NCI-H2227 (cell line): Measurements from ENCODE around the gene LLGL2.
"Not testable (repeated sequence)": the region's sequence is repeated elsewhere in the genome, so short reads cannot be mapped to it uniquely, and the experiment has no call there.

ENCODE experiments used
- DNase-seq: peaks from one replicate; lab custom pipeline; 2025; ENCODE audit not compliant: unreplicated experiment; lab: John Stamatoyannopoulos, UW

The LLGL2 gene, protein sequence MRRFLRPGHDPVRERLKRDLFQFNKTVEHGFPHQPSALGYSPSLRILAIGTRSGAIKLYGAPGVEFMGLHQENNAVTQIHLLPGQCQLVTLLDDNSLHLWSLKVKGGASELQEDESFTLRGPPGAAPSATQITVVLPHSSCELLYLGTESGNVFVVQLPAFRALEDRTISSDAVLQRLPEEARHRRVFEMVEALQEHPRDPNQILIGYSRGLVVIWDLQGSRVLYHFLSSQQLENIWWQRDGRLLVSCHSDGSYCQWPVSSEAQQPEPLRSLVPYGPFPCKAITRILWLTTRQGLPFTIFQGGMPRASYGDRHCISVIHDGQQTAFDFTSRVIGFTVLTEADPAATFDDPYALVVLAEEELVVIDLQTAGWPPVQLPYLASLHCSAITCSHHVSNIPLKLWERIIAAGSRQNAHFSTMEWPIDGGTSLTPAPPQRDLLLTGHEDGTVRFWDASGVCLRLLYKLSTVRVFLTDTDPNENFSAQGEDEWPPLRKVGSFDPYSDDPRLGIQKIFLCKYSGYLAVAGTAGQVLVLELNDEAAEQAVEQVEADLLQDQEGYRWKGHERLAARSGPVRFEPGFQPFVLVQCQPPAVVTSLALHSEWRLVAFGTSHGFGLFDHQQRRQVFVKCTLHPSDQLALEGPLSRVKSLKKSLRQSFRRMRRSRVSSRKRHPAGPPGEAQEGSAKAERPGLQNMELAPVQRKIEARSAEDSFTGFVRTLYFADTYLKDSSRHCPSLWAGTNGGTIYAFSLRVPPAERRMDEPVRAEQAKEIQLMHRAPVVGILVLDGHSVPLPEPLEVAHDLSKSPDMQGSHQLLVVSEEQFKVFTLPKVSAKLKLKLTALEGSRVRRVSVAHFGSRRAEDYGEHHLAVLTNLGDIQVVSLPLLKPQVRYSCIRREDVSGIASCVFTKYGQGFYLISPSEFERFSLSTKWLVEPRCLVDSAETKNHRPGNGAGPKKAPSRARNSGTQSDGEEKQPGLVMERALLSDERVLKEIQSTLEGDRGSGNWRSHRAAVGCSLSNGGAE

DNA sequence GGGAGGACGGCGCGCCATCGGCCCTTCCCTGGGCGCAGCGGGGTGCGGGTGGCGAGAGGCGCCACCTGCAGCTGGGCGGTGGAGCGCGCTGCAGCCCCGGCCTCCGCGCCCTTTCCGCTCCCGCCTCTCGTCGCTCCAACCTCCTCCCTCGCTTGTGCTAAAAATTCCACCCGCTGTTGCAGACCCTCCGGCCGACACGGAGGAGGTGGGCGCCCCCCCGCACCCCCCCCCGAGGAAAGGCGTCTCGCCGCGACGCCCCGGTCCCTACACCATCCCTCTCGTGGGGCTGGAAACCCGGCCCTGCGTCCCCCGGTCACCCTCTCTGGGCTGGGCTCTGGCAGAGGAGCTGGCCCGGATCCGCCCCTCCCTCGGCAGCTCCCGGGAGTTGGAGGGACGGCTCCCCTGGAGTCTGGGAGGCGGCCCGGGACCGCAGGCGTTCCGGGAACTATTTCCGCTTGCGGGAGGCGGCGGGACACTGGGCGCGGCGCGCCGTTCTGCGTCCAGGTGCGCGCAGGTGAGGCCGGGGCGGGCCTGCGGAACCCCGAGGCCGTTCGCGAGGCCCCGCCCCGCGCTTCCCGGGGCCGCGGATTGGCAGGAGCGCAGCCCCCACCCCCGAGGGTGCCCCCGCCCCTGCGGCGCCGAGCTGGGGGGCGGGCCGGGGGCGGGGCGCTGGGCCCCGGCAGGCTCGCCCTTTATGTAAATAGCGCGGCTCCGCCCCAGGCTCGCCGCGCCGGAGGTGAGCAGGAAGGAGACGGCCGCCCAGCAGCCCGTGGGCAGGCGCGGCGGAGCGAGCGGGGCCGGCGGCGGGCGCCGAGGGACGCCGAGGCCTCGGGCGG, at the start of gene LLGL2:
Gene LLGL2 (plus strand): TSS at position 728 of the 836 bp plus-strand sequence. CDS start 17,730 bp downstream, outside the sequence.
- DNase-seq, result peak; percentile 94

DNA sequence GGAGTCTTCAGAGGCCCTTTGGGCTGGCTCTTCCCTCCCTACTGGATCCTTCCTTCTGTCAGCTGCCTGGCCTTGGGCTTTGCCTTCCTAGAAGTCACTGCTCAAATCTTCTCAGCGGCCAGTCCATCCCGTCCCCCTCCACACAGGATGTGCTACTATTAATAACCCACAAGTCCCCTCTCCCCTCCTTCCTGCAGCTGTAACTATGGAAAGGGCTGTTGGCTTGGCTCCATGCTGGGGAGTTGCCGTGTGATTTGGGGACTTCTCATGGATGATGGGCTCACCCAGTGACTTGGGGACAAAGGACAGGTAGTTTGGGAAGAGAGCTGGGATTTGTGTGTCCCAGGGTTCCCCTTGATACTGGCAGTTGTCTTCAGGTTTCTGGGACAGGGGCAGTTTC, 49.6 kb upstream of the LLGL2 start:
- no peak for DNase-seq

DNA sequence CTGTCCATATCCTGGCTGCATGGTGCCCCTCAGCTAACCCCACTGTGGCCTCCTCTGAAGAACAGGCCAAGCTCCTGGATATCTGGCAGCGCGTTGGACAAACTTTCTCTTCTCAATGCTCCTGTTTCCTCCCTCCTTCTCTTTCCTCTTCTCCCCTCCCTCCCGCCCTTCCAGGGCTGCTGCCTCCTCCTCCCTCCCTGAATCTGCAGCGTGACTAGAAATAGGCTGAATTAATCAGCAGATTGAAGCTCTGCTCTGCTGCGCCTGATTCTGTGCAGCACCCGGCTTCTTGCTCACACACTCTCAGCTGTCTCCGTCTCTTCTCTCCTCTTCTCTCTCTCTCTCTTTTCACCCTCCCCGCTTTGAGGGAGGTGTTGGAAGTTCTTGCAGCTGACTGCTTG, 49.2 kb upstream of the LLGL2 start:
- DNase-seq, result peak; percentile 27

DNA sequence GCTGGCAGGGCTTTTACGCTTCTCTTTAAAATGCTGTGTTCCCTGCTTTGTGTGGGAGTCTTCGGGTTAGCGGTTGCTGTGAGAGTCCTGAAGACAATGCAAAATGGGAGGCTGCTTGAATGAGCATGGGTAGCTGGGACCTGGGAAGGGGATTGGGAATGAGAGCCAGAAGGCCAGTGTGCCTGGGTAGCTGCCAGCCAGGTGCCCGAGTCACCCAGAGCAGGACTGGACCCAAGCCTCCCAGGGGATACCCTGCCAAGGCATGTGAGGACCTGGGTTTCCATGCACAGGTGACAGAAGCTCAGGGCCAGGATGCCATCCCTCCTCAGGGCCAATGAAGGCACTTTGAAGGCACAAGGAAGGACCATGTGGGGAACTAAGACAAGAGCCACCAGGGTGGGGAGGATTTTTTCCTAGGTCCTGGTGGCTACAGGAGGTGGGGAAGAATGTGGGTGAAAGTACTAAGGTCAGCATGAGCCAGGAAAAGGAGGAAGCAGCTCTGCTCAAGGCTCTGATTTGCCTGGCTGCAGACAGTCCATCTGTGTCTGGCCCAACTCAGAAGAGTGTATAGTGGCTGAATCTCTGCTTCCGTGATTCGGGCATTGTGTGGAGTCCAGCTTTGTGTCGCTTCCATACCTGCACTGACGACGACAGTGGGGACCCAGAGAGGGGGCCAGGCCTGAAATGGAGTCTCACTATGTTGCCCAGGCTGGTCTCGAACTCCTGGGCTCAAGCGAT, 48.6 kb upstream of the LLGL2 start:
- DNase-seq, result no peak

DNA sequence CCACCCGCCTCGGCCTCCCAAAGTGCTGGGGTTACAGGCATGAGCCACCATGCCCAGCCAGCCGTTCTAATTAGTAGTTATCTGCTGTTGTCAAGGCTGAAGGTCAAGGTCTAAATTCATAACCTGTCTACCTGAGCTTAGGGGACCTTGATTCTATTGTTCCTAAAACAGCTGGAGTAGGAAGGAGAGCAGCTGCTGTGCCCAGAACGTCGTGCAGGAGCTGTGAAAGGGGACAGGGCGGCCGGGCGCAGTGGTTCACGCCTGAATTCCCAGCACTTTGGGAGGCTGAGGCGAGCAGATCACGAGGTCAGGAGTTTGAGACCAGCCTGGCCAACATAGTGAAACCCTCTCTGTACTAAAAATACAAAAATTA, 48.0 kb upstream of the LLGL2 start:
- not testable (repeated sequence) for DNase-seq

DNA sequence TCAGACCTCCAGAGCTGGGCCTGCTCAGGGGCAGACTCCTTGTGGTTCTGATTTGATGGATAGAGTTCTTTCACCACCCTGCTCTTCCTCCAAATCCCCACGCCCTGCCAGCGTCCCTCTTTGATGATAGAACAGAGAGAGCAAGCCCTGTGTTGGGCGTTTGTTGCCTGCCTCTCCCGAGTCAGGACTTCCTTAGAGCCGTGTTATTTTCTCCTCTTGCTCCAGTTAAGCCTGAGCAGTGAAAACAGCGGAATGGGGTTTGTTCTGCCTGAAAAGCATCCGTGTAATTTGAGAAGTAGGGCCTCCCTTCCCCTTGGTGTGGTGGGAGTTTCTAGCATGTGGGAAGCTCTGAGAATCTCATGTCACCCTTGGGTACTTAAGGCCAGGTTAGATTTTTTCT, 47.0 kb upstream of the LLGL2 start:
- no peak for DNase-seq

DNA sequence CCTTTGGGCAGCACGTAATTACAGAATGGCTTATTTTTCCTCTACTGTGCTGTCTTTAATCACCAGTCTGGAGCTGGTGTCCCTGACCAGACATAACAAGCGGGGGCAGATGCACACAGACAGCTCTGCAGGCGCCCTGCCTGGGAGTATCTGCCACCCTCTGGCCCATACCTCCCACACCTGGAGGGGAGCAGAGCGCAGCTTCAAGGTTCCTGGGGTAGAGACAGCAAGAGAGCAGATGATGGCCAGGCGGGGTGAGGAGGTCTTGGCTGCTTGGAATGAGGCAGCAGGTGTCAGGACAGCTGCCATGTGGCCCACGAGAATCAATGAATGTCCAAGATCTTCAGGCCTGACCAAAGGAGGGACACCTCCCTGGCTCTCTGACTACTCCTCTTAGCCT, 45.2 kb upstream of the LLGL2 start:
- peak; percentile 30 for DNase-seq

DNA sequence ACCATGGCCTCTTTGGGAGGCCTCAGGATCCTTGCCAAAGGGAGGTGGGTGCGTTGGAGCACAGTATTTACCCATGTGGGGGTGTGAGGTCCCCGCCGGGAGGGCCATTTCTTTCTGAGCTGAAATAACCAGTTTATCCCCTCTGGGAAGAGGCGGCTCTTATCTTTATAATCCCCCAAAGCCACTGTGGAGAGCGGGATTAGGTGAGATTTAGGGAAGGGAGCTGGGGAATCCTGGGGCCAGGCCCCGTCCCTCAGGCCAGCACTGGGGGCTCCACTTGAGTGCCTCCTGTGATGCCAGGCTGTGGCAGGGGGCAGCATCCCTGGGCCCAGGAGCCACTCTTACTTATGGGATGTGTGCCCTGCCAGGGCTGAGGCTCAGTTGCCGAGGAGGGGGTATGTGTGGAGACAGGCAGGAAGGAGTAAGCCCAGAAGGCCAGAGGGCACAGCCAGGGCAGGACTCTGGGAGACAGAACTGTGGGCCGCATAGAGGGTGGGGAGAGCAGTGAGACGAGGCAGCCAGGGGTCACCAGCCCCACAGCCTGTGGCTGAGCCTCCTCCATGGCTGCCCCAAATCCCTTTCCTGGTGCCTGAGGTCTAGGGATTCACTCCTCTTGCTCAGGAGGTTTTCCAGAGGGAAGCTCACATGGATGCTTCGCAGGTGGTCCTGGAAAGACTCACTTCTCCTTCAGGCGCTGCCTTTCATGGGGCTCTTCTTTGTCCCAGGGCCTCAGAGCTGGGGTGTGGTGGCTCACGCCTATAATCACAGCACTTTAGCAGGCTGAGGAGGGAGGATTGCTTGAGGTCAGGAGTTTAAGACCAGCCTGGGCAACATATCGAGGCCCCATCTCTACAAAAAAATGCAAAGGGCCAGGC, 44.1 kb upstream of the LLGL2 start:
- DNase-seq, result no peak

DNA sequence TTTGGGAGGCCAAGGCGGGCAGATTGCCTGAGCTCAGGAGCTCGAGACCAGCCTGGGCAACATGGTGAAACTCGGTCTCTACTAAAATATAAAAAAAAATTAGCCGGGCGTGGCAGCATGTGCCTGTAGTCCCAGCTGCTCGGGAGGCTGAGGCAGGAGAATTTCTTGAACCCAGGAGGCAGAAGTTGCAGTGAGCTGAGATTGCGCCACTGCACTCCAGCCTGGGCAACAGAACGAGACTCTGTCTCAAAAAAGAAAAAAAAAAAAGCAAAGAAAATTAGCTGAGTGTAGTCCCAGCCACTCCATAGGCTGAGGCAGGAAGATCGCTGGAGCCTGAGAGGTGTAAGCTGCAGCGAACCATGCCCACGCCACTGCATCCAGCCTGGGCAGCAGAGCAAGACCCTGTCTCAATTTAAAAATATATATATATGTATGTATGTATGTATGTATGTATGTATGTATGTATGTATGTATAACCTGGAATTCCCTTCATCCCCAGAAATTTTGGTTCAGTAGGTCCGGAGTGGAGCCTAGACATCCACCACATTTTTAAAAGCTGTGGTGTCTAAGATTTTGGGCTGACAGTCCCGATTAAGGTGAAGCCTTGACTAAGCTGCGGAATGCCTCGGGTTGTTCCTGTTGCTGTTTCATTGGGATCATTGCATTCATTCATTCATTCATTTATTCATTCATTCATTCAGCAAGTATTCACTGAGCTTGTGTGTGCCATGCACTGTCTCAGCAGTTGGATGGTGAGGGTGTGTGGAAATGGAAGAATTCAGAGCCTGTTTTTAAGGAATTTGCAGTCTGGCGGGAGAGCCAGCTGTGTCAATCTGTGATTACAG, 43.2 kb upstream of the LLGL2 start:
- no peak for DNase-seq

DNA sequence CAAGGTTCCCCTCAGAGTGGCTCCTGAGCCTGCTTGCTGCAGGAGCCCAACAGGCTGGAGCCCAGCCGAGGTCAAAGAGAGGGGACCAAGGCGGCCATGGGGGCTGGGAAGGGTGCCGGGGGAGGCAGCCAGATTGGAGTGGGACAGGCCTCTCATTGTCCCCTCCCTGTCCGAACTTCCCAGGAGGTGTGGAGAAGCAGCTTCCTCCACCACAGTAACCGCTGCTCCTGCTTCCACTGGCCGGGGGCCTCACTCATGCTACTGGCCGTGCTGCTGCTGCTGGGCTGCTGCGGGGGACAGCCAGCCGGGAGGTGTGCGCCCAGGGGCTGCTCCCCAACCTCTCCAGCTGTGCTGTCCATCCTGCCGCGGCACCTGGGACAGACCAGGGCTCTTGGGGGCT, 39.8 kb upstream of the LLGL2 start:
- DNase-seq, result no peak

DNA sequence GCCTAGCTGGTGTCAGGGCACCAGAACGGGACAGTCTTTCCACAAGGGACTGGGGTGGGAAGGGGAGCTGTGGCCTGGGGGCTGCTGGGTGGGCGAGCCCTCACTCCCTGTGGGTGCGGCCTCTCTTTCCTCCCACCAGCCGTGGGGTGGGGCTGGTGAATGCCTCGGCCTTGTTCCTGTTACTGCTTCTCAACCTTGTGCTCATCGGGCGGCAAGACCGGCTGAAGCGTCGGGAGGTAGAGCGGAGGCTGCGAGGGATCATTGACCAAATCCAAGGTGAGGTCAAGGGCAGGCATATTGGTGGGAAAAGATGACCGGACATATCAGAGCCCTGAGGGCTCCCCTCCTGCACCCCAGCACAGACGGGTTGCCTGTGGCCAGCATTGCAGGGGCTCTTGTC, 39.3 kb upstream of the LLGL2 start:
- DNase-seq, result no peak

DNA sequence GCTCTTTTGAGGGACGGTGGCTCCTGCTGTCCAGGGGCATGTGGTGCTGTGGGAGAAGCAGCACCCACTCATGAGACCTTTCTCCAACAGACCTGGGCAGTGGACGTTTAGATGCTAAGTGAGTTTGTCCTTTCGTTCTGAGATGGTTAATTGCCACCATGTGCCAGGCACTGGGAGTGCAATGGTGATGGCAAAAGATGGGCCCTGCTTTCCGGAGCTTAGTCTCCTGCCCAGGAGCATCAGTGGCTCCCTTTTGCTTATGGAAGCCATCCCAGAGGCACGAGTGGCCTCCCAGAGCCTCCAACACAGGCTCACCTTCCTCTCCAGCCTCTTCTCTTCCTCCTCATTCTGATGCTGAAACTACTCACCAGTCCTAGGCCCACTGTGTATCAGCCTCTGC, 38.5 kb upstream of the LLGL2 start:
- no peak for DNase-seq

DNA sequence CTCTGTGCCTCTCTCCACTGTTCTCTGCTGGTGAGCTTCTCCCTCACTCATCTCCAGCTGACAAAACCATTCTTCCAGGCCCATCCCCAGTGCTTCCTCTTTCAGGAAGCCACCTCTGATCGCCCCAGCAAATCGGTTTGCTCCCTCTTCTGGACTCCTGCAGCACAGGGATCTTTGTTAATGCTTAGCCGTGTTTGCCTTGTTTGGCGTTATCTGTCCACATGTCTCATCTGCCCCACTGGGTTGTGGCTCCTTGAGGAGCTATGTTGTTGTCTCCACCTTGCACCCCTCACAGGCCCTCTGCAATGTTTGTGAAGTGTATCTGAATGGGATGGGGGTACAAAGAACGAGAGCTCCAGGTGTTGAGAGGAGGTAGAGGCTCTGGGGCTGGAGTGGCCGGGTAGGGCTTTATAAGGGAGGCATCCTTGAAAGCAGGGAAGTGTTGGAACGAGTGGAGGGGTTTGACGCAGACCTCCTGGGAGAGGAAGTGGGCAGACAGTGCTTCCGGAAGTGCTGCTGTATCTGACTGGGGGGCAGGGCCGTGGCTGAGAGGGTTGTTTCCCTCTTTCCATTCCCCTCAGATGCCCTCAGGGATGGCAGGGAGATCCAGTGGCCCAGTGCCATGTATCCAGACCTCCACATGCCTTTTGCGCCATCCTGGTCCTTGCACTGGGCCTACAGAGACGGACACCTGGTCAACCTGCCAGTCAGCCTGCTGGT, 38.0 kb upstream of the LLGL2 start:
- no peak for DNase-seq

DNA sequence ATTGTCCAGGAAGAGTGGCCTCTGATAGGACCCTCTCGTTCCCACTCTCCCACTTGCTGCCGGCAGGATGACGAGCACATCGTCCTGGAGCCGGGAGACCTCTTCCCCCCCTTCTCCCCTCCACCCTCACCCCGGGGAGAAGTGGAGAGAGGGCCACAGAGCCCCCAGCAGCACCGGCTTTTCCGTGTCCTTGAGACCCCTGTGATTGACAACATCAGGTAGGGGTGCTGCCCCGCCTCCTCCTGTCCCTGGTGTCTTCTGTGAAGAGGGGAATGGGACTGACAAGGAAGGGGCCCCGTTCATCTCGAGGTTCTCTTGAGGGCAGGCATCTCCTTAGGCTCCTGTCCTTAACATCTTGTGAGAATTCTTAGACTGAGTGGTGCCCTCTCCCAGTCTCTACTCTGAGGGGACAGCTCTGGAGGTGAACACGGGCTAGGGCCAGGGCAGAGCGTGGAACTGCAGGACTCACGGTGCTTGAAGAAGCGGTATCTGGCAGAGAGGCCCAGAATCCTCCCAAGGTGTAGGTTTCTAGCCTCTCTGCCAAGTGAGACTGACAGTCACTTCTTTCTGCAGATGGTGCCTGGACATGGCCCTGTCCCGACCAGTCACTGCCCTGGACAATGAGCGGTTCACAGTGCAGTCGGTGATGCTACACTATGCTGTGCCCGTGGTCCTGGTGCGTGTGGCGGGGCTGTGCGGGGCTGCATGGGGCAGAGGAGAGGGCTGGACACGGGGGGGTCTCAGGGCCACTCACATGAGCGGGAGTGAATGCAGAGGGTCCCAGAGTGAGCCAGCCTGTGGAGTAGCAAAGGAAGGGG, 36.6 kb upstream of the LLGL2 start:
- DNase-seq, result no peak

DNA sequence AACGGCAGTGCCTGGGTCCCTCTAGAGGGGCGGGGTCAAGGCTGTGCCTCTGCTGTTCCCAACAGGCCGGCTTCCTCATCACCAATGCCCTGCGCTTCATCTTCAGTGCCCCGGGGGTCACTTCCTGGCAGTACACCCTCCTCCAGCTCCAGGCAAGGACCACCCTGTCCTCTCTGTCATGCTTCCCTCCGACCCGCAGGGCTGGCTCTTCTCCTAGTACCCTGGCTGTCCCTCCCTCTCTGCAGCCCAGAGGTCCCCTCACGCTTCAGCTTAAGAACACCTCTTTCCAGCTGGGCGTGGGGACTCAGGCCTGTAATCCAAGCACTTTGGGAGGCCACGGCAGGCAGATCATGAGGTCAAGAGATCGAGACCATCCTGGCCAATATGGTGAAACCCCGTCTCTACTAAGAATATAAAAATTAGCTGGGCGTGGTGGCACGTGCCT, 36.0 kb upstream of the LLGL2 start:
- no peak for DNase-seq

DNA sequence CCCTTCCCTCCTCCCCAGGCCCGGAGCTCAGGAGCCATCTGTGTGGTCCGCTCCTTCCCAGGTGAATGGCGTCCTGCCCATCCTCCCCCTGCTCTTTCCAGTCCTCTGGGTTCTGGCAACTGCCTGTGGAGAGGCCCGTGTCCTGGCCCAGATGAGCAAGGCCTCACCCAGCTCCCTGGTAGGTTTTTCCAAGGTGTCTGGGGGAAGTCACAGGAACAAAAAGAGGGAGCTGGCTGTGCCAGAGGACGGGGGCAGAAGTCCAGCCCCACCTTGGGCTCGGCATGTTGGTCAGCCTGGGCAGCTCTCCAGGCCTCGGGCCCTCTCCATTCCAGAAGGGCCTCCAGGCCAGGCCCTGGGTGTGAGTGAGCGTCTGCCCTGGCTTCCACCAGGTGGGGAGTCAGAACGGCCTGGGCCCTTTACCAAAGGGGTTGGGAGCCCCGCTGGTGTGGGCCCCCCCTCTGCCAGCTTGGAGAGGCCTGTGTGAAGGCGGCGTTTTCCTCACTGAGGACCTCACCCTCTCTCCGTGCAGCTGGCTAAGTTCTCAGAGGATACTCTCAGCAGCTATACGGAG, 35.2 kb upstream of the LLGL2 start:
- DNase-seq, result no peak
